Activated CD8-positive, alpha-beta T cell treated with anti-CD3 and anti-CD28 coated beads for 36 hours (primary cell): ENCODE results near the gene NAPSA. TPM values are rescaled to one million over a fixed set of nuclear protein-coding genes. Genes with fewer than 3 reads are reported as not detected.
"Not testable (repeated sequence)": the region's sequence is repeated elsewhere in the genome, so short reads cannot be mapped to it uniquely, and the experiment has no call there.

Experiments used
- ATAC-seq: fragments of 200-7000 bp; cut with Tn5 transposase; one replicate; pipeline ENCODE4 v1.10.0; 2021; ENCODE audit warnings: mild to moderate bottlenecking, moderate library complexity
- CTCF ChIA-PET: fragments of 350-600 bp; sonication (Branson Sonifier 250); formaldehyde crosslinking; loops from one replicate; lab custom pipeline; 2021; ENCODE audit warnings: antibody characterized with exemption; lab: Charles Lee
- POLR2A ChIA-PET: fragments of 350-600 bp; sonication (Branson Sonifier 250); formaldehyde crosslinking; loops from one replicate; lab custom pipeline; 2021; ENCODE audit warnings: antibody characterized with exemption; lab: Charles Lee
- DNase-seq: peaks from one replicate; pipeline ENCODE4 v3.0.0-alpha.2; 2020
- H3K27ac Mint-ChIP-seq: one replicate; pipeline ENCODE4 v1.8.0; 2021; ENCODE audit warnings: mild to moderate bottlenecking, mixed read lengths
- H3K27me3 Mint-ChIP-seq: one replicate; pipeline ENCODE4 v1.8.0; 2021; ENCODE audit warnings: mixed read lengths
- H3K36me3 Mint-ChIP-seq: one replicate; pipeline ENCODE4 v1.8.0; 2021; ENCODE audit warnings: low read depth, mixed read lengths
- H3K4me1 Mint-ChIP-seq: one replicate; pipeline ENCODE4 v1.8.0; 2021; ENCODE audit warnings: low read depth, mixed read lengths
- H3K4me3 Mint-ChIP-seq: one replicate; pipeline ENCODE4 v1.8.0; 2021; ENCODE audit warnings: mild to moderate bottlenecking, moderate library complexity, mixed read lengths
- H3K9me3 Mint-ChIP-seq: one replicate; pipeline ENCODE4 v1.8.0; 2021; ENCODE audit warnings: mixed read lengths
- intact Hi-C: fragments of 100-400 bp; cut with micrococcal nuclease; formaldehyde crosslinking; loops from one replicate; pipeline ENCODE4 v1.10.0; 2022
- total RNA-seq, 2 experiments: library from RNA; stranded (reverse); gene quantifications; one replicate each; pipeline ENCODE4 v1.2.3, GENCODE V29; 2021
- TF ChIP-seq, protein P1 (sequence below): fragments of 200-600 bp; IDR thresholded peaks from one replicate; pipeline ENCODE4 v1.8.0; 2022; ENCODE audit warnings: antibody characterized with exemption, mild to moderate bottlenecking

Gene NAPSA
- total RNA-seq, 2 experiments from 2014 or later = 18.3 to 20.0 TPM

DNA sequence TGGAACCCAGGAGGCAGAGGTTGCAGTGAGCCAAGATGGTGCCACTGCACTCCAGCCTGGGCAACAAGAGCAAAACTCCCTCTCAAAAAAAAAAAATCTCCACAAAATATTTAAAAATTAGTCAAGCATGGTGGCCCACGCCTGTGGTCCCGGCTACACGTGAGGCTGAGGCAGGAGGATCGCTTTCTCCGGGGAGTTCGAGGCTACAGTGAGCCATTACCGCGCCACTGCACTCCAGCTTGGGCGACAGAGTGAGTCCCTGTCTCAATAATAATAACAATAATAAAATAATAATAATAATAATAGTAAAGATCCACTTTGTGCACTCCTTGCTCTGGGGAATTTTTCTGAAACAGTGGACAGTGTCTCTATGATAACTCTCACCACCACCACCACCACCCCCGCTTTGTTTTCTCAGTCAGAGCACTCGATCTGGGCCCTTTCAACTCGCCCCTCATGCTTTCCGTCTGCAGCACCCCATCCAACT is 8.7 kb downstream of the NAPSA start:
- peaks cover 43% of the 10 kb centered on the region for H3K4me1 Mint-ChIP-seq
- ChIA-PET CTCF (interaction anchor here (0.9 to 3.2 kb wide), 26 partner anchors 8 to 565 kb away, joined by 3 to 42 read pairs (median 6); partner anchors contain the start of genes GARIN5A, JOSD2, NR1H2 and POLD1), POLR2A (interaction anchor here (0.6 to 2.0 kb wide), 7 partner anchors 13 to 120 kb away, joined by 3 to 8 read pairs (median 4); partner anchors contain the start of genes GARIN5A and NR1H2)
- H3K27ac Mint-ChIP-seq = no peak overlapping the region
- ATAC-seq (no peak), DNase-seq (no peak)
- TF ChIP-seq, protein P1, sequence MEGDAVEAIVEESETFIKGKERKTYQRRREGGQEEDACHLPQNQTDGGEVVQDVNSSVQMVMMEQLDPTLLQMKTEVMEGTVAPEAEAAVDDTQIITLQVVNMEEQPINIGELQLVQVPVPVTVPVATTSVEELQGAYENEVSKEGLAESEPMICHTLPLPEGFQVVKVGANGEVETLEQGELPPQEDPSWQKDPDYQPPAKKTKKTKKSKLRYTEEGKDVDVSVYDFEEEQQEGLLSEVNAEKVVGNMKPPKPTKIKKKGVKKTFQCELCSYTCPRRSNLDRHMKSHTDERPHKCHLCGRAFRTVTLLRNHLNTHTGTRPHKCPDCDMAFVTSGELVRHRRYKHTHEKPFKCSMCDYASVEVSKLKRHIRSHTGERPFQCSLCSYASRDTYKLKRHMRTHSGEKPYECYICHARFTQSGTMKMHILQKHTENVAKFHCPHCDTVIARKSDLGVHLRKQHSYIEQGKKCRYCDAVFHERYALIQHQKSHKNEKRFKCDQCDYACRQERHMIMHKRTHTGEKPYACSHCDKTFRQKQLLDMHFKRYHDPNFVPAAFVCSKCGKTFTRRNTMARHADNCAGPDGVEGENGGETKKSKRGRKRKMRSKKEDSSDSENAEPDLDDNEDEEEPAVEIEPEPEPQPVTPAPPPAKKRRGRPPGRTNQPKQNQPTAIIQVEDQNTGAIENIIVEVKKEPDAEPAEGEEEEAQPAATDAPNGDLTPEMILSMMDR = no peak
- intact Hi-C loops = loop anchor here (1.0 kb wide), 1 partner anchor 105 kb away; no protein-coding TSS in a partner anchor
- peaks cover 34% of the 10 kb centered on the region for H3K36me3 Mint-ChIP-seq
- peaks cover 3% of the 10 kb centered on the region for H3K9me3 Mint-ChIP-seq
- H3K4me3 Mint-ChIP-seq = no peak overlapping the region
- H3K27me3 Mint-ChIP-seq = peaks cover 2% of the 10 kb centered on the region

DNA sequence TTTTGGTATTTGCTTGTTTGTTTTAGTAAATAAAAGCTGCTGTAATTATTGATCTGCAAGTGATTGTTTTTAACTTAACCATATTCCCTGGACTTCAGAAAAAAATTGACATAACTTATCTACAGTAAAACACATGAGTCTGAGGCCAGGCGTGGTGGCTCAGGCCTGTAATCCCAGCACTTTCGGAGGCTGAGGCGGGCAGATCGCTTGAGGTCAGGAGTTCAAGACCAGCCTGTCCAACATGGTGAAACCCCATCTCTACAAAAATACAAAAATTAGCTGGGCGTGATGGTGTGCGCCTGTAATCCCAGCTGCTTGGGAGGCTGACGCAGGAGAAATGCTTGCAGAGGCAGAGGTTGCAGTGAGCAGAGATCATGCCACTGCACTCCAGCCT is 12.0 kb downstream of the NAPSA start:
- H3K9me3 Mint-ChIP-seq, ATAC-seq, H3K27ac Mint-ChIP-seq, H3K4me3 Mint-ChIP-seq, POLR2A ChIA-PET, intact Hi-C loops, H3K27me3 Mint-ChIP-seq, DNase-seq, H3K36me3 Mint-ChIP-seq, CTCF ChIA-PET: not testable (repeated sequence)
- H3K4me1 Mint-ChIP-seq = peaks cover 14% of the 10 kb centered on the region

DNA sequence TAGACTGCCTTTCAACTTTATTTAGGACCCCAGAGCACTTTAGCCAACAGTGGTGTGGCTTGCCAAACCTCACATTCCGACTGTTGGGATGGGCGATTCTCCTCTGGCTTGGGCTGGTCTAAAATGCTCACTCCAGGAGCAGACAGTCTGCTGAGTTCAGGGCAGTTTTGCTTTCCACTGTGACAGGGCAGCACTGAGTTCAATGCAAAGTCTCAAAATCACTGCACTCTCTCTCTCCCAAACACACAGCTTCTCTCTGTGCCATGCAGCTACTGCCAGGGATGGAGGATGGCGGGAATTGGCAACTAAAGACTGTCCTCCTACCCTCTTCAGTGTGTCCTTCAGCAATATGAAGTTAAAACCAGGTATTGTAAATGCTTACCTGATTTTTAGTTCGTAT is 13.2 kb downstream of the NAPSA start:
- Mint-ChIP-seq H3K9me3 (no peaks in the 10 kb centered on the region), H3K27ac (no peak overlapping the region), H3K4me1 (peaks cover 15% of the 10 kb centered on the region), H3K4me3 (no peak overlapping the region), H3K27me3 (peaks cover 2% of the 10 kb centered on the region), H3K36me3 (no peaks in the 10 kb centered on the region)
- intact Hi-C loops = no loop called here
- DNase-seq (no peak), ATAC-seq (no peak)
- POLR2A ChIA-PET = no interaction called here
- TF ChIP-seq, protein P1 = no peak
- CTCF ChIA-PET = interaction anchor here (1.2 to 1.8 kb wide), 2 partner anchors 108 to 204 kb away, joined by 6 to 8 read pairs; no protein-coding TSS in a partner anchor

GRCh38 chr19:50349277-50350057 is 16.0 kb downstream of the NAPSA start:
- TF ChIP-seq, protein P1 = no peak
- Mint-ChIP-seq H3K9me3 (peaks cover under 1% of the 10 kb centered on the region), H3K36me3 (no peaks in the 10 kb centered on the region), H3K27ac (no peak overlapping the region), H3K27me3 (peaks cover 4% of the 10 kb centered on the region), H3K4me1 (peaks cover 22% of the 10 kb centered on the region), H3K4me3 (no peak overlapping the region)
- no peak for ATAC-seq
- ChIA-PET POLR2A (no interaction called here), CTCF (interaction anchor here (1.7 kb wide), 1 partner anchor 8 kb away, joined by 6 read pairs; no protein-coding TSS in a partner anchor)
- no peak for DNase-seq
- intact Hi-C loops = no loop called here

DNA sequence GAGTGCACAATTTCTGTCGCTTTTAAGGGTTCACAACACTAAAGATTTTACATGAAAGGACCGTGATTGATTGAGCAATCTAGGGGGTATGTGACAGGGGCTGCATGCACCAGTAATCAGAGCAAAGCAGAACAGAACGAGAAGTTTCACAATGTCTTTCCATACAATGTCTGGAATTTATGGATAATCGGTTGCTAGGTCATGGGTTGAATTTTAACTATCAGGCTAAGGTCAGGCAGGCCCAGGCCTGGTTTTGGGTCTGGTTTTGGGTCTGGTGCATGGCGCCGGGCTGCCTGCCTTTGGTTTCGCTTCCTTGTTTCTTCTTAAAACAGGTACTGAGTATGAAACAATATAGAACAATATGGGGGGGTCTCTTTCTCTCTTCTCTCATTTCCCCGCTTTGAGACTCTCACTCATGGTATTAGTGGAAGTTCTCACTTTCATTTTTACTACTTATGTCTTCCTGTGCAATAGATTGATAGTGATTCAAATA is 18.3 kb downstream of the NAPSA start:
- H3K9me3 Mint-ChIP-seq, H3K4me3 Mint-ChIP-seq, intact Hi-C loops, H3K36me3 Mint-ChIP-seq, H3K27me3 Mint-ChIP-seq: not testable (repeated sequence)
- Mint-ChIP-seq H3K4me1 (peaks cover 22% of the 10 kb centered on the region), H3K27ac (peak overlapping the region; percentile 55)
- CTCF ChIA-PET = interaction anchor here (1.3 kb wide), 1 partner anchor 11 kb away, joined by 10 read pairs; no protein-coding TSS in a partner anchor
- POLR2A ChIA-PET = interaction anchor here (0.6 to 1.6 kb wide), 3 partner anchors 13 to 96 kb away, joined by 3 to 6 read pairs (median 3); no protein-coding TSS in a partner anchor
- DNase-seq (peak; percentile 51), ATAC-seq (peak; percentile 71)
